ENCODE measurements around the gene EIF3L. TPM values are rescaled to one million over a fixed set of nuclear protein-coding genes. Genes with fewer than 3 reads are reported as not detected.

The EIF3L gene
- total RNA-seq, 1 experiment from 2014 or later: 739 TPM

DNA sequence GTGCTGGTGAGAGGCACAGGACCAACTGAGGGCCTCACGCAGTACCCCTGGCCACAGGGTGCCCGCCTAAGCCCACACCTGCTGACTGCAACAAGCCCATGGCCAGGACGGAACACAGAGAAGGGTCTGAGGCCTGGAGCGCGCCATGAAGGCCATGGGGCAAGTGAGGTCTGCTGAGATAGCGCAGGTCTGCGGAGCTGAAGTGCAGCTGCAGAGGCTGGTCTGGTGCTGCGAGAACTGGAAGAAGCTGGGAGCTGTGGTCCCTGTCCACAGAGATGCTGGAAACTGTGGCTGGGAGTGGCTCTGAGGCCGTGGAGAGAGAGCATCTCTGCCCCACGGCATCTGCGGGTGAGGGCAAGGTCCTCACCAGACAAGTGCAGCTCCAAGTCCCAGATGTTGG is 17.7 kb upstream of the EIF3L start:
- H3K36me3 Mint-ChIP-seq (ENCODE audit: insufficient read depth in 1 of 3, low read depth in 3 of 3): peaks cover 6 to 33% (median 28%) of the 10 kb centered on the region in 3 experiments; a peak in 5 of 7 replicates
- H3K9me3 Mint-ChIP-seq: no peaks in the 10 kb centered on the region
- Histone ChIP-seq H3K9me3 (ENCODE audit: control insufficient read depth, low read depth, low read length) (no peaks in the 10 kb centered on the region), H3K79me2 (ENCODE audit: insufficient read depth, low read length) (no peaks in the 10 kb centered on the region), H3K4me1 (ENCODE audit: insufficient read depth, low read length) (no peaks in the 10 kb centered on the region), H2BK5ac (ENCODE audit: insufficient read length, low read length) (no peak overlapping the region), H2BK12ac (ENCODE audit: insufficient read length, low read depth, low read length) (no peak overlapping the region), H3K23me2 (ENCODE audit: insufficient read length, low read depth, low read length, poor library complexity, severe bottlenecking) (no peaks in the 10 kb centered on the region), H2BK15ac (ENCODE audit: low read depth, low read length) (no peak overlapping the region), H3K27ac (ENCODE audit: insufficient read length, low read depth, low read length) (no peak overlapping the region), H4K20me1 (ENCODE audit: control insufficient read depth, insufficient read depth, insufficient read length) (no peaks in the 10 kb centered on the region), H3K4ac (ENCODE audit: low read depth, low read length) (no peak overlapping the region), H3K79me1 (ENCODE audit: insufficient read depth, low read depth, low read length, poor library complexity, severe bottlenecking) (no peaks in the 10 kb centered on the region), H3K9ac (ENCODE audit: extremely low read depth, insufficient read length, low read length) (no peak overlapping the region), H4K91ac (ENCODE audit: insufficient read length, low read depth, low read length) (no peak overlapping the region), H3K27me3 (ENCODE audit: insufficient read depth, low read length) (no peaks in the 10 kb centered on the region), H2AFZ (ENCODE audit: low read length) (no peak overlapping the region), H2BK120ac (ENCODE audit: low read depth, low read length, poor library complexity, severe bottlenecking) (no peak overlapping the region), H2AK5ac (ENCODE audit: insufficient read length, low read length) (no peak overlapping the region), H4K8ac (replicated peaks; ENCODE audit: insufficient read length, low read depth, low read length) (no peak overlapping the region), H3K18ac (ENCODE audit: insufficient read length, low read depth, low read length) (no peak overlapping the region), H3T11ph (ENCODE audit: low read length) (no peak overlapping the region), H3K14ac (ENCODE audit: insufficient read depth, low read length) (no peak overlapping the region), H4K5ac (ENCODE audit: insufficient read length, low read depth, low read length) (no peak overlapping the region), H2BK20ac (ENCODE audit: low read depth, low read length, poor library complexity, severe bottlenecking) (no peak overlapping the region), H3K23ac (ENCODE audit: insufficient read length, low read depth, low read length) (no peak overlapping the region), H3K4me2 (ENCODE audit: insufficient read depth, insufficient read length, low read length) (no peak overlapping the region), H3K56ac (ENCODE audit: insufficient read length, low read depth, low read length) (no peak overlapping the region)
- no peak overlapping the region for H3K27ac Mint-ChIP-seq
- no CpG with 5 or more reads among the region's 11 CpGs for WGBS (ENCODE audit: extremely low coverage, insufficient read length, low lambda C conversion rate)
- peaks cover 3% of the 10 kb centered on the region for H3K27me3 Mint-ChIP-seq (ENCODE audit: low read depth)
- H3K4me1 Mint-ChIP-seq: no peaks in the 10 kb centered on the region
- DNase-seq: no peak
- H3K4me3 Mint-ChIP-seq: no peak overlapping the region
- TF ChIP-seq, protein P1, sequence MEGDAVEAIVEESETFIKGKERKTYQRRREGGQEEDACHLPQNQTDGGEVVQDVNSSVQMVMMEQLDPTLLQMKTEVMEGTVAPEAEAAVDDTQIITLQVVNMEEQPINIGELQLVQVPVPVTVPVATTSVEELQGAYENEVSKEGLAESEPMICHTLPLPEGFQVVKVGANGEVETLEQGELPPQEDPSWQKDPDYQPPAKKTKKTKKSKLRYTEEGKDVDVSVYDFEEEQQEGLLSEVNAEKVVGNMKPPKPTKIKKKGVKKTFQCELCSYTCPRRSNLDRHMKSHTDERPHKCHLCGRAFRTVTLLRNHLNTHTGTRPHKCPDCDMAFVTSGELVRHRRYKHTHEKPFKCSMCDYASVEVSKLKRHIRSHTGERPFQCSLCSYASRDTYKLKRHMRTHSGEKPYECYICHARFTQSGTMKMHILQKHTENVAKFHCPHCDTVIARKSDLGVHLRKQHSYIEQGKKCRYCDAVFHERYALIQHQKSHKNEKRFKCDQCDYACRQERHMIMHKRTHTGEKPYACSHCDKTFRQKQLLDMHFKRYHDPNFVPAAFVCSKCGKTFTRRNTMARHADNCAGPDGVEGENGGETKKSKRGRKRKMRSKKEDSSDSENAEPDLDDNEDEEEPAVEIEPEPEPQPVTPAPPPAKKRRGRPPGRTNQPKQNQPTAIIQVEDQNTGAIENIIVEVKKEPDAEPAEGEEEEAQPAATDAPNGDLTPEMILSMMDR (conservative IDR thresholded peaks at IDR 0.05): no peak

Data from H9 (cell line).